ENCODE data around the gene IL6. TPM values are rescaled to one million over a fixed set of nuclear protein-coding genes. Genes with fewer than 3 reads are reported as not detected.

Gene IL6
- total and polyA plus RNA-seq, 9 of the 15 experiments (the other 6 are each of a cell fraction or from before 2014, with no cell fraction given): 0.76 to 2.9 (median 1.5) TPM

DNA sequence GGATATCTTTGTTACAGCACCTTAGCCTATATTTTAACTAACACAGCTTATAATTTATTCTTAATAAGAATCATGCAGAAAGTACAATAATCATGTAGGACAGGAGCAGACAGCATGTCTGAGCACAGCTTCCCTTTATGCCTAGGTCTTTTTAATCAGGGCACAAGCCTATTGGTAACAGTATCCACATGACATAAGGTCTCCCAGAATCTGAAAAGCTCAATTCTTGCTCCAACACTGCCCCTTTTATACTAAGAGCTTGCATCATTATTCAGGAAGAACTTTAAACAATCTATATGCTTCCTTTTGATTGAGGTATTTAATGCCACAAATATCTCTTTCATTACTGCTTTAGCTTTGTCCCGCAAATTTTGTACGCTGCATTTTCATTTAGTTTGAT is 31.6 kb downstream of the IL6 start:
- BruUV-seq (replicated peaks): no TSS peak
- POLR2A ChIA-PET: interaction anchor here (0.6 kb wide), 1 partner anchor 10 kb away, joined by 3 read pairs; no protein-coding TSS in a partner anchor

GRCh38 chr7:22759721-22760120 is 32.7 kb downstream of the IL6 start:
- ChIA-PET POLR2A (no interaction called here), CTCF (ENCODE audit: low intra/inter-chr PET ratio) (no interaction called here)
- H4K20me1 ChIP-seq (replicated peaks; ENCODE audit: control insufficient read depth, insufficient read depth, low read length): no peaks in the 10 kb centered on the region
- no peak overlapping the region for H3K4me2 ChIP-seq (ENCODE audit: insufficient read depth, low read length)
- TF ChIP-seq ZNF316 (IDR thresholded peaks at IDR 0.05) (peak; percentile 27; the same call in 1 of the 2 replicates), ZNF347 (CRISPR knock-in tag; IDR thresholded peaks at IDR 0.05; ENCODE audit: low read depth) (no peak)
- no peak overlapping the region for H3K27ac ChIP-seq (ENCODE audit: extremely low read depth, low read depth, low read length)
- no peaks in the 10 kb centered on the region for H3K27me3 ChIP-seq (ENCODE audit: control insufficient read depth in 2 of 2, insufficient read depth in 2 of 2, low read length in 2 of 2)
- H2AFZ ChIP-seq (ENCODE audit: low read depth, low read length): no peak overlapping the region
- no peaks in the 10 kb centered on the region for H3K36me3 ChIP-seq (ENCODE audit: control insufficient read depth, insufficient read depth, low read length)
- in situ Hi-C loops (cut with MboI) (no loop called here), intact Hi-C loops (cut with micrococcal nuclease) (no loop called here)
- no TSS peak for BruUV-seq (replicated peaks)
- no peak overlapping the region for H3K4me3 ChIP-seq
- ATAC-seq (no peak), DNase-seq (ENCODE audit: extremely low read depth in 1 of 4, low spot score in 3 of 4) (no peak), FAIRE-seq (no peak)
- H3K9ac ChIP-seq (ENCODE audit: insufficient read depth in 1 of 2, low read depth in 2 of 2, low read length in 2 of 2): no peak overlapping the region
- H3K9me1 ChIP-seq (ENCODE audit: control insufficient read depth, insufficient read depth, low read length): no peaks in the 10 kb centered on the region
- H3K4me1 ChIP-seq (replicated peaks in 1 of 2; ENCODE audit: control insufficient read depth in 2 of 2, insufficient read depth in 2 of 2, low read length in 2 of 2): no peaks in the 10 kb centered on the region; a peak in 2 of 5 replicates
- no peaks in the 10 kb centered on the region for H3K9me3 ChIP-seq (replicated peaks; ENCODE audit: control insufficient read depth, insufficient read depth, low read depth, low read length)
- no peaks in the 10 kb centered on the region for H3K79me2 ChIP-seq (ENCODE audit: control insufficient read depth, insufficient read depth, low read length)

More for the DNA sequence above, 31.6 kb downstream of the IL6 start:
- CTCF ChIA-PET (ENCODE audit: low intra/inter-chr PET ratio): no interaction called here
- DNase-seq (ENCODE audit: extremely low read depth in 1 of 4, low spot score in 3 of 4): no peak
- intact Hi-C loops (cut with micrococcal nuclease): no loop called here
- Histone ChIP-seq H3K4me3 (no peak overlapping the region), H2AFZ (ENCODE audit: low read depth, low read length) (peak overlapping the region; percentile 27; the same call in 1 of the 2 replicates), H4K20me1 (replicated peaks; ENCODE audit: control insufficient read depth, insufficient read depth, low read length) (no peaks in the 10 kb centered on the region), H3K4me1 (replicated peaks in 1 of 2; ENCODE audit: control insufficient read depth in 2 of 2, insufficient read depth in 2 of 2, low read length in 2 of 2) (no peaks in the 10 kb centered on the region; a peak in 2 of 5 replicates), H3K27ac (ENCODE audit: extremely low read depth, low read depth, low read length) (no peak overlapping the region), H3K36me3 (ENCODE audit: control insufficient read depth, insufficient read depth, low read length) (no peaks in the 10 kb centered on the region), H3K9me1 (ENCODE audit: control insufficient read depth, insufficient read depth, low read length) (no peaks in the 10 kb centered on the region), H3K4me2 (ENCODE audit: insufficient read depth, low read length) (no peak overlapping the region), H3K9me3 (replicated peaks; ENCODE audit: control insufficient read depth, insufficient read depth, low read depth, low read length) (no peaks in the 10 kb centered on the region), H3K27me3 (ENCODE audit: control insufficient read depth in 2 of 2, insufficient read depth in 2 of 2, low read length in 2 of 2) (no peaks in the 10 kb centered on the region), H3K9ac (ENCODE audit: insufficient read depth in 1 of 2, low read depth in 2 of 2, low read length in 2 of 2) (no peak overlapping the region), H3K79me2 (ENCODE audit: control insufficient read depth, insufficient read depth, low read length) (no peaks in the 10 kb centered on the region)
- FAIRE-seq: no peak
- ATAC-seq: peak; percentile 50; the same call in 1 of the 3 replicates
- WGBS (ENCODE audit: insufficient coverage, low coverage, missing lambda C conversion rate): 81% methylated on average over 2 of the region's 2 CpGs
- in situ Hi-C loops (cut with MboI): no loop called here
- TF ChIP-seq SIN3B (IDR thresholded peaks at IDR 0.05; ENCODE audit: low read depth) (no peak), EP300 (IDR thresholded peaks at IDR 0.05; ENCODE audit: low read length) (peak; percentile 20; the same call in 1 of the 2 replicates)
